HL-60 (cell line): Measurements from ENCODE around the gene ZNF689.

Source experiments
- GABPA ChIP-seq: IDR thresholded peaks from 2 replicates; pipeline ENCODE4 v1.6.1; 2012; ENCODE audit warnings: low read depth
- POLR2AphosphoS5 ChIP-seq: IDR thresholded peaks from 2 replicates; pipeline ENCODE4 v1.6.1; 2012; ENCODE audit warnings: low read depth
- REST ChIP-seq: IDR thresholded peaks from 2 replicates; pipeline ENCODE4 v1.6.1; 2012; ENCODE audit warnings: low read depth; ENCODE audit not compliant: insufficient replicate concordance
- TF ChIP-seq, protein P1 (sequence below): IDR thresholded peaks from one replicate; pipeline ENCODE4 v1.5.1; 2011; ENCODE audit warnings: low read length, control low read depth, inconsistent platforms; ENCODE audit not compliant: insufficient read depth

DNA sequence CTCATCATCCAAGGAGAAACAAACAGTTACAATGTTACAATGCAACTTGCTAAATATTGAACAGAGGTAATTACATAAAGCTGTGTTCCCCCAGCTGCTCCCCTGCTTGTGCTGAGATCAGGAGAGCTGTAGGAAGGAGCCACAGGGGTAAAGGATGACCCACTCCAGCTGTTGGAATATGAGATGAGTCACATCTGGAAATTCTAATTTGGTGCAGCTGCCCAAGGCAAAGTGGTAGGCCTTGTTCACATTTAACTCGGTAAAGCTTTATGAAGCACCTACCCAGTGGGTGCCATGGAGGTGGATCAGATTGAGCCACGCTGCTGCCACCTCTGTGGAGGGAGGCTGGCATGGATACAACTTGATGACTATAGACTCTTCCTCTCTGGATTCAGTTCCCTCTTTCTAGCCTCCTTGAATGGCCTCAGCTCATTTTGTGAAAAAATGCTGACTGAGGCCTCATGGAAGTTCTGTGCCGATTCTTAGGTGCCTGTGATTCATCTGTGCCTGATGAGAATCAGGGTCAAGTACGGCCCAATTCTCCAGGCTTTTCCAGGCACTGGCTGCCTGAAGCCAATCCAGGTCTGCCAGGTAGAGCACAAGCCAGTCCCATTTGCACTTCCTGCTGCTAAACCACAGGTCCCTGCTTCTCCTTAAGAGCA, 7.4 kb downstream of the ZNF689 start:
- TF ChIP-seq, protein P1, sequence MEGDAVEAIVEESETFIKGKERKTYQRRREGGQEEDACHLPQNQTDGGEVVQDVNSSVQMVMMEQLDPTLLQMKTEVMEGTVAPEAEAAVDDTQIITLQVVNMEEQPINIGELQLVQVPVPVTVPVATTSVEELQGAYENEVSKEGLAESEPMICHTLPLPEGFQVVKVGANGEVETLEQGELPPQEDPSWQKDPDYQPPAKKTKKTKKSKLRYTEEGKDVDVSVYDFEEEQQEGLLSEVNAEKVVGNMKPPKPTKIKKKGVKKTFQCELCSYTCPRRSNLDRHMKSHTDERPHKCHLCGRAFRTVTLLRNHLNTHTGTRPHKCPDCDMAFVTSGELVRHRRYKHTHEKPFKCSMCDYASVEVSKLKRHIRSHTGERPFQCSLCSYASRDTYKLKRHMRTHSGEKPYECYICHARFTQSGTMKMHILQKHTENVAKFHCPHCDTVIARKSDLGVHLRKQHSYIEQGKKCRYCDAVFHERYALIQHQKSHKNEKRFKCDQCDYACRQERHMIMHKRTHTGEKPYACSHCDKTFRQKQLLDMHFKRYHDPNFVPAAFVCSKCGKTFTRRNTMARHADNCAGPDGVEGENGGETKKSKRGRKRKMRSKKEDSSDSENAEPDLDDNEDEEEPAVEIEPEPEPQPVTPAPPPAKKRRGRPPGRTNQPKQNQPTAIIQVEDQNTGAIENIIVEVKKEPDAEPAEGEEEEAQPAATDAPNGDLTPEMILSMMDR = no peak
- no peak for TF ChIP-seq REST
- no peak for TF ChIP-seq POLR2AphosphoS5
- no peak for TF ChIP-seq GABPA
